Choroid plexus epithelial cell (primary cell): ENCODE measurements around the gene CXCR4.
"Not testable (repeated sequence)": the region's sequence is repeated elsewhere in the genome, so short reads cannot be mapped to it uniquely, and the experiment has no call there.

Source experiments
- DNase-seq: peaks from one replicate; pipeline ENCODE4 v3.0.0-alpha.2; 2010; ENCODE audit warnings: low read depth
- H3K4me3 ChIP-seq: 2 replicates; pipeline ENCODE4 v1.5.1; 2011; ENCODE audit warnings: low read depth, mild to moderate bottlenecking, control low read depth, low read length, moderate library complexity
- CTCF ChIP-seq: conservative IDR thresholded peaks from 2 replicates; pipeline ENCODE4 v1.5.1; 2011; ENCODE audit warnings: low read depth, mild to moderate bottlenecking, control low read depth, inconsistent platforms, low read length, moderate library complexity

The CXCR4 gene

GRCh38 chr2:136107051-136108033, 10.6 kb downstream of the CXCR4 start:
- H3K4me3 ChIP-seq = no peak overlapping the region
- no peak for TF ChIP-seq CTCF
- DNase-seq = no peak

GRCh38 chr2:136106505-136106904, 11.4 kb downstream of the CXCR4 start:
- no peak for DNase-seq
- H3K4me3 ChIP-seq = no peak overlapping the region
- no peak for TF ChIP-seq CTCF

GRCh38 chr2:136104977-136105376, 13.0 kb downstream of the CXCR4 start:
- DNase-seq = no peak
- no peak overlapping the region for H3K4me3 ChIP-seq
- no peak for TF ChIP-seq CTCF

GRCh38 chr2:136101042-136101441, 16.9 kb downstream of the CXCR4 start:
- no peak overlapping the region for H3K4me3 ChIP-seq
- DNase-seq = no peak
- no peak for TF ChIP-seq CTCF

GRCh38 chr2:136098441-136098840, 19.5 kb downstream of the CXCR4 start:
- DNase-seq = no peak
- no peak for TF ChIP-seq CTCF
- H3K4me3 ChIP-seq = no peak overlapping the region

GRCh38 chr2:136093583-136093982, 24.4 kb downstream of the CXCR4 start:
- DNase-seq = no peak
- no peak overlapping the region for H3K4me3 ChIP-seq
- TF ChIP-seq CTCF = no peak

- no peak overlapping the region for H3K4me3 ChIP-seq
- TF ChIP-seq CTCF = no peak
- DNase-seq = no peak
Observed at GRCh38 chr2:136091899-136092298, 26.1 kb downstream of the CXCR4 start.

GRCh38 chr2:136087901-136088460, 30.0 kb downstream of the CXCR4 start:
- DNase-seq, H3K4me3 ChIP-seq: not testable (repeated sequence)
